ENCODE measurements around the gene MYH6.

Gene MYH6

GRCh38 chr14:23439107-23439835 is 31.2 kb upstream of the MYH6 start:
- Mint-ChIP-seq H3K27me3 (peaks cover 3% of the 10 kb centered on the region), H3K9me3 (ENCODE audit: low read depth) (no peaks in the 10 kb centered on the region), H3K27ac (no peak overlapping the region), H3K4me3 (no peak overlapping the region), H3K36me3 (no peaks in the 10 kb centered on the region), H3K4me1 (ENCODE audit: low read depth) (no peaks in the 10 kb centered on the region)

GRCh38 chr14:23438101-23438971 is 30.3 kb upstream of the MYH6 start:
- Mint-ChIP-seq H3K4me1 (ENCODE audit: low read depth) (no peaks in the 10 kb centered on the region), H3K4me3 (no peak overlapping the region), H3K9me3 (ENCODE audit: low read depth) (no peaks in the 10 kb centered on the region), H3K27me3 (peaks cover 3% of the 10 kb centered on the region), H3K27ac (no peak overlapping the region), H3K36me3 (no peaks in the 10 kb centered on the region)

GRCh38 chr14:23437133-23438100 is 29.3 kb upstream of the MYH6 start:
- Mint-ChIP-seq H3K4me1 (ENCODE audit: low read depth) (no peaks in the 10 kb centered on the region), H3K27me3 (peaks cover 3% of the 10 kb centered on the region), H3K4me3 (no peak overlapping the region), H3K27ac (no peak overlapping the region), H3K36me3 (no peaks in the 10 kb centered on the region), H3K9me3 (ENCODE audit: low read depth) (no peaks in the 10 kb centered on the region)

- no peak overlapping the region for H3K4me3 Mint-ChIP-seq
- H3K27ac Mint-ChIP-seq: no peak overlapping the region
- H3K27me3 Mint-ChIP-seq: peaks cover 3% of the 10 kb centered on the region
- no peaks in the 10 kb centered on the region for H3K9me3 Mint-ChIP-seq (ENCODE audit: low read depth)
- no peaks in the 10 kb centered on the region for H3K36me3 Mint-ChIP-seq
- no peaks in the 10 kb centered on the region for H3K4me1 Mint-ChIP-seq (ENCODE audit: low read depth)
These were observed 28.5 kb upstream of the MYH6 start for GRCh38 chr14:23436327-23437132.

- Mint-ChIP-seq H3K27me3 (peaks cover 3% of the 10 kb centered on the region), H3K36me3 (no peaks in the 10 kb centered on the region), H3K27ac (no peak within 1 kb of the TSS), H3K9me3 (ENCODE audit: low read depth) (no peaks in the 10 kb centered on the region), H3K4me1 (ENCODE audit: low read depth) (no peaks in the 10 kb centered on the region), H3K4me3 (no peak within 1 kb of the TSS)
These were observed 27.7 kb upstream of the MYH6 start, which contains the start of gene MYH7 for GRCh38 chr14:23435543-23436326. MYH7 (minus strand) TSS chr14:23435660; CDS start chr14:23433732, 1,928 bp downstream.

- H3K9me3 Mint-ChIP-seq (ENCODE audit: low read depth): no peaks in the 10 kb centered on the region
- H3K27ac Mint-ChIP-seq: no peak overlapping the region
- no peaks in the 10 kb centered on the region for H3K4me1 Mint-ChIP-seq (ENCODE audit: low read depth)
- no peaks in the 10 kb centered on the region for H3K36me3 Mint-ChIP-seq
- no peak overlapping the region for H3K4me3 Mint-ChIP-seq
- H3K27me3 Mint-ChIP-seq: no peaks in the 10 kb centered on the region
These were observed 26.6 kb upstream of the MYH6 start for GRCh38 chr14:23434488-23435222.

GRCh38 chr14:23433457-23433856 is 25.4 kb upstream of the MYH6 start:
- Mint-ChIP-seq H3K27me3 (no peaks in the 10 kb centered on the region), H3K9me3 (ENCODE audit: low read depth) (no peaks in the 10 kb centered on the region)

GRCh38 chr14:23432946-23433345 is 24.9 kb upstream of the MYH6 start:
- Mint-ChIP-seq H3K27me3 (no peaks in the 10 kb centered on the region), H3K27ac (no peak overlapping the region), H3K4me3 (no peak overlapping the region), H3K9me3 (ENCODE audit: low read depth) (no peaks in the 10 kb centered on the region), H3K4me1 (ENCODE audit: low read depth) (no peaks in the 10 kb centered on the region), H3K36me3 (no peaks in the 10 kb centered on the region)

More at GRCh38 chr14:23433457-23433856, 25.4 kb upstream of the MYH6 start:
- Mint-ChIP-seq H3K27ac (no peak overlapping the region), H3K4me1 (ENCODE audit: low read depth) (no peaks in the 10 kb centered on the region), H3K36me3 (no peaks in the 10 kb centered on the region), H3K4me3 (no peak overlapping the region)

- H3K4me1 Mint-ChIP-seq (ENCODE audit: low read depth): no peaks in the 10 kb centered on the region
- no peak overlapping the region for H3K4me3 Mint-ChIP-seq
- H3K9me3 Mint-ChIP-seq (ENCODE audit: low read depth): no peaks in the 10 kb centered on the region
- H3K27ac Mint-ChIP-seq: no peak overlapping the region
- H3K27me3 Mint-ChIP-seq: no peaks in the 10 kb centered on the region
- H3K36me3 Mint-ChIP-seq: no peaks in the 10 kb centered on the region
These were observed 24.2 kb upstream of the MYH6 start for GRCh38 chr14:23432102-23432925.

GRCh38 chr14:23431486-23431885 is 23.4 kb upstream of the MYH6 start:
- H3K27ac Mint-ChIP-seq: no peak overlapping the region
- H3K4me1 Mint-ChIP-seq (ENCODE audit: low read depth): no peaks in the 10 kb centered on the region
- no peaks in the 10 kb centered on the region for H3K9me3 Mint-ChIP-seq (ENCODE audit: low read depth)
- no peaks in the 10 kb centered on the region for H3K27me3 Mint-ChIP-seq
- H3K4me3 Mint-ChIP-seq: no peak overlapping the region
- H3K36me3 Mint-ChIP-seq: no peaks in the 10 kb centered on the region

GRCh38 chr14:23430723-23431085 is 22.6 kb upstream of the MYH6 start:
- Mint-ChIP-seq H3K9me3 (ENCODE audit: low read depth) (no peaks in the 10 kb centered on the region), H3K4me1 (ENCODE audit: low read depth) (no peaks in the 10 kb centered on the region), H3K27me3 (no peaks in the 10 kb centered on the region), H3K27ac (no peak overlapping the region), H3K4me3 (no peak overlapping the region), H3K36me3 (no peaks in the 10 kb centered on the region)

- no peak overlapping the region for H3K4me3 Mint-ChIP-seq
- H3K27me3 Mint-ChIP-seq: no peaks in the 10 kb centered on the region
- H3K27ac Mint-ChIP-seq: no peak overlapping the region
- no peaks in the 10 kb centered on the region for H3K9me3 Mint-ChIP-seq (ENCODE audit: low read depth)
- no peaks in the 10 kb centered on the region for H3K36me3 Mint-ChIP-seq
- H3K4me1 Mint-ChIP-seq (ENCODE audit: low read depth): no peaks in the 10 kb centered on the region
These were observed 22.1 kb upstream of the MYH6 start for GRCh38 chr14:23430016-23430722.
